ENCODE measurements around the gene PRKCA.
"Not testable (repeated sequence)": the region's sequence is repeated elsewhere in the genome, so short reads cannot be mapped to it uniquely, and the experiment has no call there.

PRKCA gene

DNA sequence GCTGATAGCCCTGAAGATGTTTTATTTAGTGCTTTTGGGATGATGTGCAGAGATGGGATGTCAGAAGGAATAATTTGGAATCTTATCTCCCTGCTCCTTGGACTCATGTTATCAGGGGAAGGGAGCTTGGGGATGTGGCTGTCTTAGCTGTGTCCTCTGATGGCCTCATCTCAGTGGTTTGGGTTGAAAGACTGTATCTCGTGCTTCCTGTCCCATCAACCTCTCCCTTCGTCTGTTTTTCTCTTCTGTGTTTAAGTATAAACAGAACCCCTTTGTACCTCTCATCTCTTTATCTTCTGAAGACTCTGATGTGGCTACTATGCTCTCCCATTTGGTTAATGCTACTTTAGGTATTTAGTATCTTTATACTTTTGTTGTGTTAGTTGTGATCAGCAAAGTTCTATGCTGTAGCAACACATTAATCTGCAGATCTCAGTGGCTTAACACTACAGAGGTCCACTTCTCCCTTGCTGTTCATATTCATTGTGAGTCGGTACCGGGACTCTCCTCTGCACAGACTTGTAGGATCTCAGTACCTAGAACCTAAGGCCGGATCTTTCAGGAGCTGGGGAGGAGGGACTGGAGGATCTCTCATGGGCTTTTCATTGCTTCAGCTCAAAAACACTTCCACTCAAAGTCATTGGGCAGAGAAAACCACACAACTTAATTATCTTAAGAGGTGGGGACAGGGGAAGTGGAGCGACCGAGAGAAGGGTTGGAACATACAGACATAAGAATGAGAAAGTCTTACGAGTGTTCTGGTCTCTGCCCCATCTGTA lies 28.8 kb downstream of the PRKCA start:
- no peak for FAIRE-seq

DNA sequence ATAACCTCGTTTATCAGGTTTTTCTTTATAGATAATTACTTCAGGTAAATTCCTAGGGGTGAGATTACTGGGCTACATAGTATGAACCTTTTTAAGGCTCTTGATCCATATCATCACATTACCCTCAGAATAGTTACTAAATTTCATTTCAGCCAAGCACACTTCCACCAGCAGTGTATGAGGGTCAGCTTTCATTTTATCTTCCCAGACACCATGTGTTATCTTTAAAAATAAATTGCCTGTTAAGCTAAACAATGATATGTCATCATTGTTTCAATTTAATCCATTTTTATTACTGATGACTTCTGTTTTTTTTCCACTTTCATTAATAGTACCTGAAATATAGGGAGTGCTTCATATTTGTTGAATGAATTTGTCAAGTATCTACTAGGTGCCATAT lies 33.4 kb downstream of the PRKCA start:
- FAIRE-seq: no peak

DNA sequence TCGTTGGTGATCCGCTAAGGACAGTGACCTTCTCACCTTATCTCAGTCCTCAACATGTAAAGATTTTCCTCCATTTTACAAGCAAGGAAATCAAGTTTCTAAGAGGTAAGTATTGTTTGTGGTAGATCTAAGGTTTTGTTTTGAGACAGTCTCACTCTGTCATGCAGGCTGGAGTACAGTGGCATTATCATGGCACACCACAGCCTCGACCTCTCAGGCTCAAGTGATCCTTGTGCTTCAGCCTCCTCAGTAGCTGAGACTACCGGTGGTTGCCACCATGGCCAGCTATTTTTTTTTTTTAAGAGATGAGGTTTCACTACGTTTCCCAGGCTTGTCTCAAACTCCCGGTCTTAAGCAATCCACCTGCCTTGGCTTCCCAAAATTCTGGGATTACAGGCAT lies 34.9 kb downstream of the PRKCA start:
- FAIRE-seq: no peak

DNA sequence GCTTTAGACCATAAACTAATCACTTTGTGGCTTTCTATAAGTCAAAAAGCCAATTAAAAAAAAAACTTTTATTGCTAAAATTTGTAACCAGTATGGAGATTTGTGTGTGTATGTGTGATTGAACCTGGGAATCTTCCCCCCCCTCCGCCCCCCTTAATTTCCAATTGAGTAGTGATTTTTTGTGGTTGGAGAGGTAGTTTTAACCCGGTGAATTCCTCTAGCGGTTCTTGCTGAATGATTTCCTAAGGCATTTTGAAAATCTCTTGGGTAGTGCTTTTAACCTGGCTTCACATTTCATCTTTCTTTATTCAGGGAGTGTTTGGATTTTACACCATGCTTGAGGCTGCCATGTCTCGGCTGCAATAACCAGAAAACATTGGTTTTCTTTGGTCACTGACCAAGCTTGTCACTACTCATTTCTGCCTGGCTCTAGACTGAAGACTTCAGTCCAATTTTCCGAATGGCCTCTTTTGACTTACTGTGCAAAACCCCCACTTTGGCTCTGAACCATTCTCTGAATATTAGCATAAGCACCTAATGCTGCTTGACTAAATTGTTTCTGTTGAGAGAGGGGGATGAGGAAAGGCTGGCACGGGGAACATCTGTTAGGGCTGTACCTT lies 35.6 kb downstream of the PRKCA start:
- FAIRE-seq: no peak

DNA sequence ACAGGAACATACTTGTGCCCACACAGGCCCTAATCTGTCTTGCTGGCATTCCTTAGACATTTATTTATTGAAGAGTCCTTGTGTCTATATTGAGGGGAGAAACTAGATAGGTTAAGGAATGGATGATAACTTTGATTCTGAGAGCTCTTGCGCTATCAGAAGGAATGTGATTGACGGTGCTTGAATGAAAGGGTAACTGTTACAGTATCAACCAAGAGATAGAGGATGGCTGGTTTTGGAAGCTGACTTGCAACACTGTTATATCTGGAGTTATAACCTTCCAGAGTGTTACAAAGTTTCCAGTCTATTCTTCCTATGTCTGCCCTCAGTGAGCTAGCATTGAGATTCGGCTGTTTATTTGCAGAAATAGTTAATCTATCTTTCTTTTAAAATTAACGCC lies 36.5 kb downstream of the PRKCA start:
- FAIRE-seq: no peak

DNA sequence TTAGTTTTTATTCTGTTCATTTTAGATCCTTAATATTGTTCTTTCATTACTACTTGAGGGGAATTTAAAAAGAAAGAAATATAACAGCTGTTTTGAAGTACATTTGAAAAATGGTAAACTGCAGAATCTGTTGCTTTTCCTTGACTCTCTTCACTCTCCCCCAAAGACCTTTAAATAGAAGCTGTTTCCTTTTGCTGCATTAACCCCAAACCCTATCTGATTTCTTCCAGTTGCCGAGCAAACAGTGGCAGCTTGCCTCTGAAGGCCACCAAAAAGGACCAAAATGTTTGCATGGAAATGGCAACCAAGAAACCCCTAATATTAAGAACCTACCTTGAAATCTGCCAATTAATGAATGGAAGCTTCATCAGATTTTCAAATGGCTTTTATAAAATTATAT lies 37.1 kb downstream of the PRKCA start:
- no peak for FAIRE-seq

DNA sequence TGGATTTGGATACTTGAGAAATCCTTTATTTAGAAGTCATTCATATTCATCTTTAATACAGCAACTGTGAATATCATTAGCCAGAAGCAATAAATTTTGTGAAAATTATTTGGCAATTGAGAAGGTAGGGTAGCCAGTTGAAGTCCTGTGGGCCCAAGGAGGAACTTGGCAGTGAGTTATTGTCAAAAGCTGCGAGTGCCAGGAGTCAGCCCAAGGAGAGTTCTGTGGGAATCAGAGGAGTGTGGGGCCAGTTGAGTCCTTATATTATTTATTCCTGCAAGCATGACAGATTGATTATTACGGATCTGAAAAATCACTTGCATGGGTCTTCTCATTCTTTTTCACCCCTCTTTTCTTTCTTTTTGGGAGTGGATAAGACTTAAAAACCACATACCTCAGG lies 38.3 kb downstream of the PRKCA start:
- FAIRE-seq: no peak

DNA sequence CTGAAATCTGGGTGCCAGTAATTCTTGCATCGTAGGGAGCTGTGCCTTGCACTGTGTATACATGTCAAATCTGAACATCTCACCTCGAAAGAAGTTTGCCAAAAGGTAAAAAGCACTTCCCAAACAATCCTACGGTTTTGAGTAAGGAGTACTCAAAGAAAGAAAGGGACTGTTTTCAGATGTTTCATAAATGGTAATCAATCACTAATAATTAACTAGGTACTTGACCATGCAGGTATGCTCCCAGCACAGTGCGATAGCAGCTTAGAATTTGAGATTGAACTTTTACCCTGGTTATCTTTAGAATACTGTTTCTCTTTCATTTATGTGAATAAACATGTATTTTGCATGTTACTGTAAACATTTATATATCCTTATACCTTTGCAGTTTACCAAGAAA lies 39.0 kb downstream of the PRKCA start:
- no peak for FAIRE-seq

DNA sequence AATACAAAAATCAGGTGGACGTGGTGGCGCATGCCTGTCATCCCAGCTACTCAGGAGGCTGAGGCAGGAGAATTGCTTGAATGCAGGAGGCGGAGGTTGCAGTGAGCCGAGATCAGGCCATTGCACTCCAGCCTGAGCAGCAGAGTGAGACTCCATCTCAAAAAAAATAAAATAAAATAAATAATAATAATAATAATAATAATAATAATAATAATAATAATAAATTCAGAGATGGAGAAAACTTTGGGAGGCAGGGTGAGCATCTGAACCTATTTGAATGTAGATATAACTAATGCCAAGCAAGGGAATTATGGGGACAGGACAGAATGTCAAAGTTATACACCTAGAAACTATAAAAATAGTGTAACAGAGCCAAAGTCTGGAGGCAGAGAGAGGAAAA lies 39.9 kb downstream of the PRKCA start:
- FAIRE-seq: not testable (repeated sequence)

DNA sequence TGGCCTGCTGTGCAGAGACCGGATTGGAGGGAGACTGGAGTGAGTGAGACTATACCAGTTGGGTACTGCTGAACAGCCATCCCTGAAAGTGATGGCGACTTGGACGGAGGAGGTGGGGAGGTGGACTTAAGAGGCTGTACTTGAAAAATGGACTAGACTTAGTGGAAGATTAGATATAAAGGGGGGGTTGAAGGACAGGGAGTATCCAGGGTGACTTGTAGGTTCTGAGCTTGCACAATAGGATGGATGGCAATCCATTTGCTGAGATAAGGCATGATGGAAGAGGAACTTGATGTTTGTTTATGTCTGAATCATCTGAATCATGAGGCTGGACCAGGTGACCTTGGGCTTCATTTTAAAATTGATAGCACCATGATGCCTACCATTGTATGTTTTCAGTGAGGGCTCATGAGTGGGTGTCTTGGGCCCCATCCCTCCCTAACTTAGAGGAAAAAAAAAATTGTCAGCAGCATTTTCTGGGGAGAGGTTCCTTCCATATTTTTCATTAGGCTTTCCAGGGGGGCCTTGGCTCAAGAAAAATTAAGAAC lies 41.2 kb downstream of the PRKCA start:
- no peak for FAIRE-seq

DNA sequence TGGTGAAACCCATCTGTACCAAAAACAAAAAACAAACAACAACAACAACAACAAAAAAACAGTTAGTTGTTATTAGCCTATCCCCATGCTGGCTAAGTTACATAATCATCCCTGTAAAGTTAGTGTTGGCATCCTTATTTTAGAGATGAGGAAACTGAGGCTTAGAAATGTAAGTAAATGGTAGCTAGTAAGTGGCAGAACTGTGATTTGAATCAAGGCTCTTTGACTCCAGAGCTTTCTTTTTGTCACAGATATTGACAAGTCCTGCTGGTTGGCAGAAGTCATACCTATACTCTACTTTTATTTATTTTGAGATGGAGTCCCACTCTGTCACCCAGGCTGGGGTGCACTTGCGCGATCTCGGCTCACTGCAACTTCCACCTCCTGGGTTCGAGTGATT lies 42.1 kb downstream of the PRKCA start:
- FAIRE-seq: no peak

DNA sequence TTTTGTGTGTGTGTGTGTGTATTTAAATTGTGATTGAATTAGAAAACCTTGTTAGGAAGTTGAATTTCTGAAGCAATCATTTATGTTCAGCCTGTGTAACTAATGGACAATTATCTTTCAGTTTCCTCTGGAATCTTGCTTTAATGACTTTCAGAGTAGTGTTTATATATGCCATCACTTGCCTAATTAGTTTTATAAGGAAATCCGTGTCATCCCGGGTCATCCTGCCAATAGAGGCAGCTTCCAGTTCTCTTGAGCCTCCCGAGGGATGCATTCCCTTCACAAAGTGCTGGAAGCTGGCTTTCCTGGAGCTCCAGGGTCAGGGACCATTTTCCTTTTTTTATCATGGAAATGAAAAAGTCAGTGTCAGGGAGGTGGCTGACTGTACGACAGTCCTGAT lies 42.9 kb downstream of the PRKCA start:
- FAIRE-seq: no peak

DNA sequence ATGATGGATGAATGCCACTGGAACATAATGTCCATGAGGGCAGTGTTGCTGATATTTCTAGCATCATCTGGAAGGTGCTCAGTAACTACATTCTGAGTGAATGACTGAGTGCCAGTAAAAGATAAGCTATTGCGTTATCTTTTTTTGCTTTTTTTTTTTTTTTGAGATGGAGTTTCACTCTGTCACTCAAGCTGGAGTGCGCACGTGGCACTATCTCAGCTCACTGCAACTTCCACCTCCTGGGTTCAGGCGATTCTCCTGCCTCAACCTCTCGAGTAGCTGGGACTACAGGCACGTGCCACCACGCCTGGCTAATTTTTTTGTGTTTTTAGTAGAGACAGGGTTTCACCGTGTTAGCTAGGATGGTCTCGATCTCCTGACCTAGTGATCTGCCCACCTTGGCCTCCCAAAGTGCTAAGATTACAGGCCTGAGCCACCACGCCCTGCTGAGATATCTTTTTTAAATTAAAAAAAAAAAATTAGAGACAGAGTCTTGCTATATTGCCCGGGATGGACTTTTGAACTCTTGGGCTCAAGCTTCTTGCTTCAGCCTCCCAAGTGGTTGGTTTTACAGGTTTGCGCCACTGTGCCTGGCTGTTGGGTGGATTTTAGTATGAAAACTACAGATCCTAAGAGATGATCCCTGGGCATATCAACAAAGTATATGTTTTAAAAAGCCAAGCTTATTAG lies 43.7 kb downstream of the PRKCA start:
- not testable (repeated sequence) for FAIRE-seq

DNA sequence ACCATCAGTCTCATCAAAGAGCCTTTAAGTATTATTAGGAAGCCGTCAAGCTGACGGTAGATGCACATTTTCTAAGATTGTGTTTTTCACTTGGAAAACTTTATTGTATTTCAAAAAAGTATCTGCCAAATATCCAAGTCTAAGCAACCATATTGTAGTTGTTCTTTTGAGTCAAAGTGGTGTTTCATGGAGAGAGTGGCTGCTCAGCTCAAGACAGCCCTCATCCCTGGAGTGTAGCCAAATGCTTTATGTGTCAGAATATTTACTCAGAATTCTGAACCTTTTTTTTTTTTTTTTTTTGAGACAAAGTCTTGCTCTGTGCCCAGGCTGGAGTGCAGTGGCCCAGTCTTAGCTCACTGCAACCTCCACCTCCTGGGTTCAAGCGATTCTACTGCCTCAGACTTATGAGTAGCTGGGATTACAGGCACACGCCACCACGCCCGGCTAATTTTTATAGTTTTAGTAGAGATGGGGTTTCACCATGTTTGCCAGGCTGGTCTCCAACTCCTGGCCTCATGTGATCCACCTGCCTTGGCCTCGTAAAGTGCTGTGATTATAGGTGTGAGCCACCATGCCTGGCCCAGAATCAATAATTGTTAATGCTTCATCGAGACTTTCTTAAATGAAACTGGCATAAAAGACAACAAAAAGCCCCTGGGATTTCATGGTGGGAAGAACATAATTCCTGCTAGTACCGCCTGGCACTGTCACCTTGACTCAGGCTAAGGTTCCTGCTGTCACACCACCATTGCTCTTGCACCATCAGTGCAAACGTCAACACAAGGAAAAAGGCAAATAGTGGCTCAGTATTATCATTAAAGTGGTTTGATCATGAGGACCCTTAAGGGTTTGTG lies 45.5 kb downstream of the PRKCA start:
- no peak for FAIRE-seq

DNA sequence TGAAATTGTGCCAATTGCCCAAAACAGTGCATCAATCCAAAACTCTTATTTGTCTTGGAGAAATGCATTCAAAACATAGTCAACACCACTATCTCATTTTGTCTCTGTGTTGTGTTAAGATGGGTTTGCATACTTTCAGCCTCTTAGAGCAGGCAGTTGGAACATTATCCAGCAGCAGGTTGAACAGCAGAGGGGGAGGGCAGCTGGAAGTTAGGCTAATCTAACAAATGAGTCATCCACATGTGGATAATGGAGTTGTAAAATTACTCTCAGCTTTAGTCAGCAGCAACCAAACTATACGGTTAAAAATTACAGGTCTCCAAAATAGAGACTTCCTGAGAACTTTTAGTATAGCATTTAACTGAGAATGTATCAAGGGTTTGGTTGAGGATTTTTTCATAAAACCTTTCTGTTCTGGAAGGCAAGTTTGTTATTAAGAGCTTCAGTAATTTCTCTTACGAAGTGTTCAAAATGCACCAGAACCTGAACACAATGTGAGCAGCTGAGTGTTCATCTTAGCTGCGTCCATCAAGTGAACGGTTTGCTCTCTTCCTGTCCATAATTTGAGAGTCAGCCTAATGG lies 46.3 kb downstream of the PRKCA start:
- no peak for FAIRE-seq

DNA sequence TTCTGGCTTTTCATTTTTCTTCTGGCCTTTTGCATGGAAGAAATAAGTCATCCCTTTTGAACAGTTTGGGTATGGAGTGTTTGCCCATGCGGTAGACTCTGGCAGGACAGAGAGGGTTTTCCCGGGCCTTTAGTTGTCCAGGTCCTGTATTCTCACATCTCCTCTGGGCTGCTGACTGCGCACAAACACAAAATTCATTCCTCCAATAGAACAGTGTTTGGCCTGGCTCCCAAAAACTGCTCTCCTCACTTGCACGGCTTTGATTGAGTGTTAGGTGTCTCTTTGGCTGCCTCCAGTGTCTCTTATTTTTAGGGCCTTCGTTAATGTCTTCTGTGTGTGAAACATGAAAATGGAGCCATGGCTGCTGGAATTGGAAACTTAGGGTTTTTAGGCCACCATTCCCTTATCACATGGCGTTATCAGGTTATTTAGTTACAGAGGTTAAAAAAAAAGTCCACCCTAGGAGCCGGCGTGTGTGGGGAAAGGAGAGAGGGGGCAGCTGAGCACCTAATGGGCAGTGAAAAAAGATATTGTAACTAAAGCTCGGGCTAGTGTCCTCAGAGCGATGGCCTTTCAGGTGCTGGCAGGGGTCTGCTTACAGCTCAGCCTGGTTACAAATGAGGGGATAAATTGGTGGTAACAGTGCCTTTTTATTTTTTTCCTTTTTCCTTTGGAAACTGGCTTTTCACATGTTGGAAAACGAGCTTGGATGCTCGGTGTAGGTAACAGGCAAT lies 47.3 kb downstream of the PRKCA start:
- FAIRE-seq: no peak

DNA sequence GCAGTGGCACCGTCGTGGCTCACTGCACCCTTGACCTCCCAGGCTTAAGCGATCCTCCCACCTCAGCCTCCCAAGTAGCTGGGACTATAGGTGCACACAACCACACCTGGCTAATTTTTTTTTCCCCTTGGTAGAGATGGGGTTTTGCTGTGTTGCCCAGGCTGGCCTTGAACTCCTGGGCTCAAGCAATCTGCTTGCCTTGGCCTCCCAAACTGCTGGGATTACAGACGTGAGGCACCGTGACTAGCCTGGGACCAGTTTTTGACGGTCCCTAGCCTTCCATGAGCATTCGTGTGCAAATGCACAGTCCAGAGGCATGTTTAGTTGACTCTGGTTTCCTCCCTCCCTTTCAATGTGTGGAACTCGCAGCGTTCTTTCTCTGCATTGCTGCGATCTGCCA lies 48.2 kb downstream of the PRKCA start:
- not testable (repeated sequence) for FAIRE-seq

DNA sequence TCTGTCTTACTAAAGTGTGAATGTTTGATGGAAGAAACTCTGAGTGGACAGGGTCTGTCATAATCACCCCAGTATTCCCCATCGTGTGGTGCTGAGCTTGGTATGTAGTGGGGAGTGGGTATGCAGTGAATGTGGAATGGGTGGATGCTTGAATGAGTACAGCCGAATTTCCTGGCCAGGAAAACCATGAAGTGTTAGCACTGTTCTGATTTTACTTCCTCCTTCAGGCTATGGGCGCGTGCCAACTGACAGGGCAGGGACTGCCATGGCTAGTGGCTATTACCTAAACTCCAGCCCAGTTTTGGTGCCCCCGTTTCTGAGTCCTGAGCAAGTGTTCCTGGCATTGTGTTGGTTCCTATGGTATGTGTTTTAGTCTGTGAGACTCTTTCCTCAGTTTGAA lies 48.6 kb downstream of the PRKCA start:
- FAIRE-seq: no peak

DNA sequence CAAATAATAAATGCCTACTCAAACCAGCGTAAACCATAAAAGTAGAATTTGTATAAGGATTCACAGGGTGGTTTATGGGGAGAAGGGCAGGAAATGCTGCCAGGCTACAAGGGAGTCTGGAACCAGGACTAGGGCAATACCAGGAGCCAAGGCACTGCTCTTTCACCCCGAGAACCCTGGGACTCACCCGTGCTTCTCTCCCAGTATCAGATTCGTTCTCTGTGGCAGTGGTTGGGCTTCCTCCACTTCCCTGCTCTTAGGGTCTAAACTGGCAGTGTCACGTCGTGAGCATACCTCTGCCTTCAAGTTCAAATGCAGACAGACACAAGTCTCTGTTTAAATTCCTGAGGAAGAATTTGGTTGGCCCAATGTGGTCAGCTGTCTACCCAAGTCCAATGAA lies 49.3 kb downstream of the PRKCA start:
- FAIRE-seq: no peak

DNA sequence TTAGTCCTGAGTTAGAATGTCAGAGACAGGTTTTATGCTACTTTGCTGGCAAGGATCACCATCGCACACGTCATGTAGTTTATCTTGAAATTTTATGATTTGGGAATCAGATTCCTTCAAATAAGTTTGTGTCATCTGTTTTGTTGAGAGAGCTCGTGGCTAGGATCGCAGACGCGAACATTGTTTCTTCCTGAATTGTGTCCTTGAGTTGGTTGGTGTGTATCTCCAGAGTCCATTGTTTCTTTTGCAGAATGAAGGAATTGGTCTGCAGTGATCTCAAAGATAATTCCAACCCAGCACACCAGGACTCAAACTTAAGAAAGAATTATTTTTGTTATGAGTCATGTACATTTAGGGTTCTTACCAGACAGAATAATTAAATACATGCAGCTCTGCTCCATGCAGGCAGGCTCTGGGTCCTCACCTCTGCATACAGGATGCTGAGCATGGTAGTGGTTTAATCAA lies 51.6 kb downstream of the PRKCA start:
- FAIRE-seq: no peak

DNA sequence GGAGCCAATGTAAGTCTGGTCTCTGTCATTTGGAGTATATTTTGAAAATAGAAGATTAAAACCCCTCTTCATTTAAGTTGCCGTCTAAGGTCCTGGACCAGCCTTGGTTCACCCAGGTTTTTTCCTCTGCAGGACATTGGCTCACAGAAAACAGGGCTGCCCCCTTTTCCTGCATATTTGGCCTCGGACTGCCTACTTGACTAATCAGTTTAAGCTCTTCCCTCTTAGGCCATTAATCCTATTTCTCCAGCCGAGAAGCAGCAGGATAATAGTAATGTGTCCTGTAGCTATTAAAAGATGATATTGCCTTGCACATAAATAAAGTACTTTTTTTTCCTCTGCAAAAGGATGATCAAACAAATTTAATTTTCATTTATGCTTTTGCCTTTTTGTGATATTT lies 52.1 kb downstream of the PRKCA start:
- FAIRE-seq: no peak

DNA sequence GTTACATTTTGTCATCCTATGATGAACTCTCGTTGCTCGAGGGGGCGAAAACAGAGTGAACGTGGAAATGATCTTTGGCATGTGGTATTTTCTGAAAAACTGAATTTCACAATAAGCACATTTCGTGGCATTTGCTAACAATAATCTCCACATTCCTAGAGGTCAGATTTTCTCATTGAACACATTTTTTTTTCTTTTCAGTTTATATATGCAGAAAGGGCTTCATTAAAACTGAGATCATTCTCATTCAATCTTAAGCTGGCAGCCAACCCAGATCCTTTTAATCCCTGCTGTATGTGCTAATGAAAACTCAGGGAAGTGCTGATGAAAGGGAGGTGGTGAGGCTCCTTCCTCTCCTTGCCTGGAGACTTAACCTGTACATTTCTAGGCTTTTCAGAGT lies 52.6 kb downstream of the PRKCA start:
- FAIRE-seq: no peak

All from islet of Langerhans (tissue), 1 donor.